GM21381 (cell line): ENCODE measurements around the gene RTKN.
"Not testable (repeated sequence)": the region's sequence is repeated elsewhere in the genome, so short reads cannot be mapped to it uniquely, and the experiment has no call there.

ENCODE experiments used
- ATAC-seq: cut with Tn5 transposase; IDR thresholded peaks from one replicate; pipeline ENCODE4 v1.9.1; 2021; ENCODE audit warnings: mild to moderate bottlenecking, moderate library complexity; ENCODE audit not compliant: unreplicated experiment

RTKN gene

DNA sequence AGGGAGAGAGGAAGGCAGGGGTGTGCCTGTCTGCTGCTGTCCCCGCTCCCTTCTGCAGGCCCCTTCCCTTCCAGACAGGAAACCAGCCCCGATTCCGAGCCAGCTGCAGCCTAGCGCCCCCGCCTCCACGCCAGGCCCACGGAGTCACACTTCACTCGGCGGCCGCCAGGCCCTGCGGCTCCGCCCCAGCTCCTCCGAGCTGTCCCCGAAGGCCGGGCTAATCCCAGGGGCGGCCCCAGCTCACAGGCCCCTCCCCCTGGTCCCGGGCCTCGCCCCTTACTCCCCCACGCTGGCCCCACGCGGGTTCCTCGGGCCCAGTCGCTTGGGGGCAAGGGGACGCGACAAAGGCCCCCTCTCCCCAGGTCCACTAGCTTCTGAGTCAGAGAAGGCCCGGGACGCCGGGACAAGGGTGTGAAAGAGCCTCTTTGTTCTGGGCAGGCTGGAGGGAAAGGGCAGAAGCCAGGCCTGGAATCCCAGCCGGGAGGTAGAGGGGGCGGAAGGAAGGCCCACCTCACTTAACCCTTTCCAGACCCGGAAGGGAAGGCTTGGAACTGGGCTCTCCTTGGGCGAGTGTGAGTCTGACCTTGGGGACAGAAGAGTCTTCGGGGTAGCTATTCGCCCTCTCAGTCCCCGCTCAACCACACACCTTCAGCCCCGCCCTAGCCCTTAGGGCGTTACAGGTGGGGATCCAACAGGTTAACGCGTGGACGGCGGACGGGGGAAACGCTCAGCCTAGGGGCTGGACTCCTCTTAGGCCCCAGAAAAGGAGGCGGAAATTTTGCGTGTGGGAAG lies 1.2 kb downstream of the RTKN start:
- ATAC-seq = peak; percentile 85

DNA sequence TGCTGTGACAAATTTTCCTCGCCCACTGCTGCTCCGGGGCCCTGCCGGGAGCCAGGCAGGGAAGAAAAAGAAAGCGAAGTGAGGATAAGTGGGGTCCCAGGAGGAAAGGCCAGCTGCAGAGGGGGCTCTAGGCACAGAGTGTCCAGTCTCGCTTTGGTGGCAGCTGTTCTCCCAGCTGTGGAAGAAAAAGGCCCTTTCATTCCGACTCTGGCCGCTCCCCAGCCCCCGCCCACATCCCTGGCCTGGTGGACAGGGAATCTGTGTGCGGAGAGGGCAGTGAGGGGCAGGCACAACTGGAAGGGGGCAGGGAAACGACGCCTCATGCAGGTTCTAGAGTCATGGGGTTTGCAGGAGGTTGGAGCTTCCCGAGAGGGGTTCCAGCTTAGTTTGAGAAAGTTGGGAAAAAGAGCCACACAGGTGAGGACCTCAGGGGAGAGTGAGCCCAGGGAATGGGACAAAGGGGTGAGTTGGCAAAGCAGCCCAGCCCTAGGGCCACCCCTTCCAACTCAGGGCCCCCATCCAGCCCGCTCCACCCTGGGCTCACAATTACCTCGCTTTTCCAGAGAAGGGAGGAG lies 1.8 kb downstream of the RTKN start:
- no peak for ATAC-seq

DNA sequence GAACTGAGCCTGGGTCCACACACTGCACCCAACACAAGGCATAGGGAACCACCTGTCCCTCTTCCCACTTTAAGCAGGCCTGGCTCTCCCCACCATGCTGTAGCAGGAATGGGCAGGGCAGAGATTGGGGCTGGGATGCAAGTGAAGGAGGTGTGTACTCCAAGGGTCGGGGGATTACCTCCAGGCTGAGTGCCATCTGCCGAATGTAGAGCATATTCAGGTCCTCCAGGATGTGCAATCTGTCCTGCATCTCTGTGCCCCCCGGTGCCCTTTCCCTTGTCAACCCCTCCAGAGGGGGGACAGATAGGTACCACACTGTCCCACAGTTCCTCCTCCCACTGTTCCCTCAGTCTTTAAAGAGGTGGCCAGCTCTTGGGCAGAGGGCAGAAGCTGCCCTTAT lies 2.4 kb downstream of the RTKN start:
- no peak for ATAC-seq

DNA sequence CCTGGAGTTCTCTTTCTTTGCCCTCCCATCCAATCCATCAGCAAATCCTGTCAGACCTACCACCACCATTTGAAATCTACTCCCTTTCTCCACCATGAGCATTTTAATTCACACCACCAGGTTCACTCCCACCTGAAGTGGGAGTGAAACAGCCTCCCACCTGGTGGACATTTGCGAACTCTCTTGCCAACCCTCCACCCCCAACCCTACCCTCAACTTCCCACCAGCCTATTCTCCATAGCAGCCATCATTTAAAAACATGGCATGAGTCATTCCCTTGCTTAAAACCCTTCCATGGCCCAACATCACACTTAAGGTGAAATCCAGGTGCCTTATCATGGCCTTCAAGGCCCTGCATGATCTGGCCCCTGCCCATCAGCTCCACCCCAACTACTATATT lies 3.5 kb downstream of the RTKN start:
- no peak for ATAC-seq

DNA sequence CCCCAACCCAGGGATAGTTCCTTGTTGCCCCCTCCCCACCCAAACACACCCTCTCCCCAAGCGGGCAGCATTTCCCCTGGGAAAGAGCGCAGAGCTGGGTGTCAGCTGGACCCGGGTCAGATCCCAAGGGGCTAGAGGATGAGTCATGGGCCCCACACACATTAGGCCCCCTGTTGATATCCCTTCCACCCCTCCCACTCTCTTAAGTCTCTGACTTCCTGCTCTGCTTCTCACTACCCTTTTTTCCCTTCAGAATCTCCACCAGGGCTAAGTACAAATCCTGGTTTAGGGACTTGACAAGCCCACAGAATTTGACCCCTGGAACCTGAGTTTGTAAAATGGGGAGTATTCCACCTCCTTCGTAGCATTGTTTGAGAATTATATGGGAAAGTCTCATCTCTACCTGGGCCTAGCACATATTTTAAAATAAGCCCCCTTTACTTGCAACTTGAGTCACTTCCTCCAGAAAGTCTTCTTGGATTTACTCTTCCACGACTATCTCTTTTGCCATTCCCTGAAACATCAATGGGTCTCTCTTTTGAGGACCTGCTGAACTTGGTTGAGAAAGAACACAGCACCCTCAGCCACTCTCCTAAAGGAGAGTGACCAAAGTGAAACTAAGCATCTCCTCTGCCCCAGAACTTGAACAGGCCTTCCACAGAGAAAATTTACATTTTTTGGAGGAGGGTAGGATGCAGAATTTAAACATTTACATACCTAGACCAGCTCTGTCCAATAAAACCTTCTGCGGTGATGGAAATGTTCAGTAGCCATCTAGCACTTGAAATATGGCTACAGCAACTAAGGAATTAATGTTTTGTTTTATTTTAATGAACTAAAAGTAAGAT lies 4.7 kb downstream of the RTKN start:
- no peak for ATAC-seq

DNA sequence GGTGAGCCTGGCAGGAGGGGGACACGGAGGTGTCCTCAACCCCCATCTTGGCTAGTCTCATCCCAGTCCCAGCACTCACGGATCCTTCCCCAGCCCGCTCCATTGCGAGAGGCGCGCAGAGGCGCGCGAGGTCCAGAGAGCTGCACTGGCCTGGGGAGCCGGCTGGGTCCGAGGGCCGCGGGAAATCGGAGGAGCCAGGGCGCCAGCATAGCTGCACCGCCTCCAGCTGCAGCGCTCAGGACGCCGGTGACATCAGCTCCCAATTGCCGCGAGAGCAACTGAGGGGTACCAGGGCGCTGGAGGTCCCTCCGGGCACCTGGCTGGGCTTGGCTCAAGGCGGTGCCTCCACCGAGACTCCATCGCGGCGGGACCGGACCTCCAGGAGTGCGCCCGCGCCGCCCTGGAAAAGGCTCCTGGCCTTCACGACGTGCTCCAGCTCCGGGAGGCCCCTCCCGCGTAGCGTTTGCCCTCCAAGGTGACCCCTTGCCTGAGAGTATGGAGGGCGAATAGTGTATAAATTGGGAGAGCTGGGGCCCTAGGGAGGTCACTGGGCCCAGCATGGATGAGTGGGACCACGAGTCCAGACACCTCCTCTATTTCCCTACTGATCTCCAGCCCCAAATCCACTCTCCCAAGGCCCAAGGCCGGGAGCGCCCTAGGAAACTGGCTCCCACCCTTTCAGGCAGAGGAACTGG lies 5.5 kb downstream of the RTKN start:
- no peak for ATAC-seq

DNA sequence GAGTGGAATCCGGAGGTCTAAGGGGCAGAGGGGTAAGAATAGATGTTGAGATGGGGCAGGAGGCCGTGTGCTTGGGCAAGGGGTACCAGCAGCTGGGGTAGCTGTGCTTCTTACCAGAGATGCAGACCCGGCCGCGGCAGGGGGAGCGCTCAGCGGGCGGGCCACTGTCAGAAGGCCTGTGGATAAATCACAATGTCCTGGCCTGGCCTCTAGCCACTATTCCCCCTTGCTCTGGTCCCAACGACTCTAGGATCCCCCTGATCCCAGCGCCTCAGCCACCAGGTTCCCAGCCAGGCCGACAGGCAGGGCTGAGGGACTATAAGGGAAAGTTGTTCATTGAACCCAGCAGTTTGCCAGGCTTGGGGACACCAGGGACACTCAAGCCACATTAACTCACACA lies 11.2 kb downstream of the RTKN start:
- no peak for ATAC-seq

DNA sequence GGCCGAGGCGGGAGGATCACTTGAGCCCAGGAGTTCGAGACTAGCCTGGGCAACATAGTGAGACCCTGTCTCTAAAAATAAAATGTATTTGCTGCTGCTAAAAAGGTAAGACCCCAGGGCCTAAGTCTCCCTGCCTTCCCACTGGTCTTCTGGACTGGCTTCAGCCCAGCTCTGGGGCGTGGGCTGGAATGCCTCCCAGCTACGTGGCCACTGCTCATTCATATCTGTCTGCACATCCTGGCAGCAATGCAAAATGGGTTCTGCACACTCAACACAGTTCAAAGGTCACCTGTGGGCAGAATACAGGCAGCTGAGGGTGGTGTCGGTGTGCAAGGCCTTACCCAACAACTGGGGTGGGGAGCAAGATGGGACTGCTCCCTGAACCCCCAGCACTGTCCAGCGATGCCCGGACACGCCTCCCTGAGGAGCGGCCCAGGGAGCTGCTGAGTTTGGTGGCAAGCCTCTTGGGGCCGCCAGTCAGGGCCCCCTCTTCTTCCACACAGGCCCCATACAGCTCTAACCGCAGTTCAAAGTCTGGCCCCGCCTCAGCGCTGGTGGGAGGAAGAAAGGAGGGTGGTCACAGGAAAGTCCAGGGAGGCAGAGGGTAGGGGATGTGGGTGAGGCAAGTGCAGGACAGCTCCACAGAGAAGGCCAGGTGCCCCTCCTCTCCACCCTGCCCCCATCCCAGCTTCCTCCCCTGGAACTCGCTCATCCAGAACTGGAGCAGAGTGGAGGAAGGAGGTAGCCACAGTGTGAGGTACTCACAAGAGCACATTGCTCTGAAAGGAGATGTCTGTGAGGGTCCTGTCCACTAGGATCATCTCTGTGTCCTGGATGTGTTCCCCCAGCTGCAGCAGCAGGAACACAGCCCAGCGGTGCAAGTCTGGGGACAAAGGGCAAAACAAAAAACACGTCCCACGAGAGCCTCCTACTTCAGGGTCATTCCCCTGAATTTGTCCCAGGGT lies 12.0 kb downstream of the RTKN start:
- ATAC-seq = no peak

DNA sequence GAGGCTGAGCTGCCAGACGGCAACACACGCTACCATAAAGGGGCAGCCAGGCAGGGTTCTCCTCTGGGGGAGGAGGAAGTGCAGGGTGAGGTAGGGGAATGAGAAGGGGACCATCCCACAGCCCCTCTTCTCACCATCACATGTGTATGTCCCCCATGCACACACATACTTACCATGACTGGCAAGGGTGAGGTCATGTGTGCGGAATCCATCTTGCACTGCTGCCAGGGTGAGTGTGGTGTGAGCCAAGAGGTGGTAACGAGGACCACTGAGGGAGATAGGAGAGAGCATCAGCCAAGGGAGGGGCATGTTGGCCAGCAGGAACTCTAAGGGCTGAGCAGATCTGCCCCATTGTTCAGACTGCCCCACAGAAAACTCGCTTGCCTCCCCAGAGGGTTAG lies 13.1 kb downstream of the RTKN start:
- no peak for ATAC-seq

DNA sequence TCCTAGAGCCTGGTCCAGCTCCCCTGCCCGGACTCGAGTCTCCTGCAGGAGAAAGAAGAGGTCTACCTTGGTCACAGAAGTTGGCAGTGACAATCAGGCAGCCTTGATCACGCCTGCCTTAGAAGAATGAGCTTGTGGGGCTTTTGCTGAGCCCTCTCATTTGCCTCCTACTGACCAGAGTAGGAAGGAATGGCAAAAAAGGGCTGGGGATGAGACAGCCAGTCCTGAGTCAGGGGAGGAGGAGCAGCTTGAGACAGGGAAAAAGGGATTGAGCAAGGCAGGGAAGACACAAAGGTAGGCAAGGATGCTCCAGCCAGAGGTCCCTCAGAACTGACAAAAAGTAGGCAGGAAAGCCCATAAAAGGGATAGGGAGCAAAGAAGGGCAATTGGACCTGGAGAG lies 14.2 kb downstream of the RTKN start:
- no peak for ATAC-seq

DNA sequence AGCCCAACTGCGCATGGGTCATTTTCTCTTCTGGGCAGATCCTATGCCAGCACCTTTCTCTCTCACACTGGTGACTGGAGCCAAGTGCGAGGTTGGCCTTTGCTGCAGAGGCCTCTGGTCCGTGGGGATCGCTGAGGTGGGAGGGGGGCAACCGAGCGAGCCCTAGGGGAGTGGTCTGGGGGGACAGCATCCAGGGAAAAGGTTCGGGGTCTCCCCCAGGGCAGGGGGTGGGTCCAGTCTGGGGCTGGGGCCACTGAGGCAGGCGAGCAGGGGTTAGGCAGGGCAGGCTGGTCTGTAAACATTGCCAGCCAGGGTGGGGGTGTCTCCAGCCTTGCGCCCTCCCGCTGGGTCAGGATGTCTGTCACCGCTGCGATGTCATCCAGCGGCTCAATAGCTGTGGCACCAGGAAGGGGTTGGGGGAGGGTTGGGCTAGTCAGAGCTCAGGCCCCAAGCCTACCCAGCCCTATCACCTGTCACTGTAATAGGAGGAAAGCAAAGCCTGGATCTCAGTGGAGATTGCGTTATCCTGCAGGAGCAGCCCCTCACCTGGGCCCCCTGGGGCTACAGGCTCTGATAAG lies 15.5 kb downstream of the RTKN start:
- ATAC-seq = no peak

DNA sequence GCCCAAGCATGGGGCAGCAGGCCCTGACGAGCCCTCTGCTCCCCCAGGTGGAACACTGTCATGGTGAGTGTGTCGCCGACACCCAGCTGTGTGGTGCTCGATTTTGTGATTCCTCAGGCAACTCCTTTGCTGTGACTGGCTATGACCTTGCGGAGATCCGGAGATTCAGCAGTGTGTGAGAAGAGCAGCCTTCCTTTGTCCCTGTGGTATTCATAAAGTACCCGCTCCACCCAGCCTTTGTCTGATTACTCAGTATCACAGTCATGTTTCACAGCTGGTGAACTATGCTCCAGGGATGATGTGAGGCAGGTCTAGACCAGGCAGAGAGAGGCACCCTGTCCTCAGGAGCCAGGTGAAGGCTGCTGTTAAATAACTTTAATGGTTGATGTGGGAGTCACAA lies 16.2 kb downstream of the RTKN start:
- no peak for ATAC-seq

DNA sequence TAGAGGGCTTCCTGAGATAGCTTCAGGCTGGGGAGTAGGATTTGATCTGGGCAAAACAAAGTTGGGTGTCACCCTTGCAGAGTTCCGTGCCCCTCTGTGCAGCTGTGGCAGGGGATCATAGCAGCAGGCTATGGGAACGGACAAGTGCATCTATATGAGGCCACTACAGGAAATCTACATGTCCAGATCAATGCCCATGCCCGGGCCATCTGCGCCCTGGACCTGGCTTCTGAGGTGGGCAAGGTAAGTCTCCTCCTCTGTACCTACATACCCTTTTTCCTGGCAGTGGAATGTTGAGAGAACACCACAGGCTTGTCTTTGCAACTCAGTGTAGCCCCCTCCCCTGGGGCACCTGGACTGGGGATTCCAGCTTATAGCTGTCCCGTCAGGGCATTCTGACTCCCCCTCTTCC lies 16.7 kb downstream of the RTKN start:
- no peak for ATAC-seq

DNA sequence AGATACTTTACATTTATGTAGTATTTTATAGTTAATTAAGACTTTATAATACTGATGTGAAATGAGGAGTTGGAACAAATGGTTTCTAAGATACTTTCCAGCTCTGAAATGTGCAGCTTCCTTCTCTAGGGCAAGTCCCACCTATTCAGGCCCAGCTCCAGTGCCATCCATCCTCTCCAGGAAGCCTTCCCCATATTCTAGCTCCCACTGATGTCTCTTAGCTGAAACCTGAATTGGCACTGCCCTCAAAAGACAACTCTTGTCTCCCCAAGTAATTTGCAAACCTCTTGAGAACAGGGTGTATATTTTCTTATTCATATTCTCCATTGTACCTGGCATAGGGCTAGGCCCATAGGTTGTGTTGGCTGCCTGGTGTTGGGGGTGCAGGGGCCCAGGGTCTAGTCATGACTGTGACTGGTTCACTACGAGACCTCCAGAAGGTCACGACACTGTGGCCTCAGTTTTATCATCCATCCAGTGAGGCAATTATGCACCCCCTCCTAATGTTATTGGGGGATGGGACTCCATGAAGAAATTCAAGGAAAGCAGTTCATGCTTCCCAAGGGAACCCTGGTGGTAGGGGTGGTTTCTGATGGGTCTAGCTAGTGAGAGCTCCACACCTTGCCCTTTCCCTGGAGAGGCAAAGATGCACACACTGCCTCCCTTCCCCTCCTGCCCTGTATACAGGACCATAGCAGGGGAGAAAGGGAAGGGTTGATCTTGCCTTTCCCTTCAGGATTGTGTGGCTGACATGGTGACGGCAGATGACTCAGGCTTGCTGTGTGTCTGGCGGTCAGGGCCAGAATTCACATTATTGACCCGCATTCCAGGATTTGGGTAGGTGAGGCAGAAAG lies 17.4 kb downstream of the RTKN start:
- ATAC-seq = no peak

DNA sequence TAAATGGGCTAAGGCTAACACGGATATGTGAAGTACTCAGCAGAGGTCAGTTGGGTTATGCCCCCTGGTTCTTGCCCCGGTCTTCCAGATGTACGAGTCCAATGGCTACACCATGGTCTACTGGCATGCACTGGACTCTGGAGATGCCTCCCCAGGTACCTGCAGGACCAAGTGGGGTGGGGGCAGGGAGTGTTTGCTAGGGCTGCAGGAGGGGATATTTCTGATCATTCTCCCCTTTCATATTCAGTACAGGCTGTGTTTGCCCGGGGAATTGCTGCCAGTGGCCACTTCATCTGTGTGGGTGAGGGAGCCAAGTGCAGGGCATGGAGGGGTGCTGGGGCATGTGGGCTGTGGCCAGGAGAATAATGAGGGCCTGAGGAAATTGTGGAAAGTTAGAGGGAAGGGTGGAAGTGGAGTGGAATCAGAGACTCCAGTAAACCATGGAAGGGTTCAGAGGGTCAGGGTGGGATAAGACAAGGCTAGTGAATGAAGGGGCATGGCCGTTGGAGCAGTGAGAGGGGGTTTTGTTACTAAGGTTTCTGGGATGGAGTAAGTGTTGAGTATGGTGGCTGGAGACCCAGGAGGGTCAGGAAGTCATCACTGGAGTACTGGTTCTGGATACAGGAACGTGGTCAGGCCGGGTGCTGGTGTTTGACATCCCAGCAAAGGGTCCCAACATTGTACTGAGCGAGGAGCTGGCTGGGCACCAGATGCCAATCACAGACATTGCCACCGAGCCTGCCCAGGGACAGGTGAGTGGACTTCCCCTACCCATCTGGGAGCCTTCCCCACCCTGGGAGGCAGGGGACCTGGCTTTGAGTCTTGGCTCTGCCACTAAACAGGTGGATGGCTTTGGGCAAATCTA lies 18.3 kb downstream of the RTKN start:
- ATAC-seq = no peak

DNA sequence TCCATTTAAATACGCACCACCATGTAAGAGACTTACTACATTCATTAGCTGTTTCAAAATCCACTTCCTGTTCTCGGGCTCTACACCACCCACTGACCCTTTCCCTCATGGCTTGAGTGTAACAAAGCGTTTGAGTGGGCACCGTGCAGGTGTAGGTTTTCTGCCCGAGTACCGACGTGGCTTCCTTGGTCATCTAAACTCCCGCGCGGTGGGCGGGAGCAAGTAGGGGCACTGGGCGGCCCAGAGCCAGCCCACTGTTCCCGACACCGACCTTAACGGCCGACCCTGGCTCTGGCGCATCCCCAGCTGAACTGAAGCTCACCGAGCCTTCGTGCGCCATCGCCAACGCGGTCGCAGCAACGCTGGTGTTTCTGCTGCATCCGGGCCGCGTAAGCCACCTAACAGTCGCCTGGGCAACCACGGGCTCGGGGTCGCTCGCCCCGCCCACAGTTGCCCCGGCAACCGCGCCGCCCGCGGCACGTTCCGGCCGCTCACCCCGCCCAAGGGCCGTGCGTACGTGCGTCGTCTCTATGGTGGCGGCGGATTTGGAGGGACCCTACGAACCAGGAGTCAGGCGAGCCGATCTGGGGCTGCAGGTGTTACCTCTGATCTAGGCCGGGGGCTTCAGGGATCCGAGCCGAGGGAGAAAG lies 20.4 kb downstream of the RTKN start, which contains the start of the genes C2orf81 and WDR54:
TSS of gene C2orf81 (minus strand) at position 399 of the 650 bp plus-strand sequence. CDS start at position 340, 59 bp downstream.
TSS of gene WDR54 (plus strand) at position 510 of the 650 bp plus-strand sequence. CDS start 424 bp downstream, outside the sequence.
- peak; percentile 90 for ATAC-seq

DNA sequence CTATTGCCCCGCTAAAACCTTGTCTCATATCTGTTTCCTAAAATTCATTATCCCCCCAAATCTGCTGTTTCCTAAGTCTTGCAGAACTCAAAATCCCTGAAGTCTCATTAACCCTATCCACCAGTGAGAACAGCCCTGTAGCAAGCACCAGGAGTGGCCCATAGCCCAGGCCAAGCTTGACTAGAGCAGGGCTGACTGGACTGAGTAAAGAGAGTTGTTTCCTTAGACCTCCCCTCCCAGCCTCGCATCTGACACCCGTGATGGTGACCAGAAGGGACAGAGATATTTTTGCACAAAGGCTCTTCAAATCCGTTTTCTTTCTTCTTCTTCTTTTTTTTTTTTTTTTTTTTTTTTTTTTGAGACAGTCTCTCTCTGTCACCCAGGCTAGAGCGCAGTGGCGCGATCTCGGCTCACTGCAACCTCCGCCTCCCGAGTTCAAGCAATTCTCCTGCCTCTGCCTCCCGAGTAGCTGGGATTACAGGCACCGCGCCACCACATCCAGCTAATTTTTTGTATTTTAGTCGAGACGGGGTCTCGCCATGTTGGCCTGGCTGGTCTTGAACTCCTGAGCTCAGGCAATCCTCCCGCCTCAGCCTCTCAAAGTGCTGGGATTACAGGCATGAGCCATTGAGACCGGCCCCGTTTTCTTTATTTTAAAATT lies 21.2 kb downstream of the RTKN start:
- not testable (repeated sequence) for ATAC-seq
